Measurements from ENCODE around the gene HBD. TPM values are rescaled to one million over a fixed set of nuclear protein-coding genes. Genes with fewer than 3 reads are reported as not detected.

HBD gene
- total RNA-seq, 1 experiment from 2014 or later: not detected

DNA sequence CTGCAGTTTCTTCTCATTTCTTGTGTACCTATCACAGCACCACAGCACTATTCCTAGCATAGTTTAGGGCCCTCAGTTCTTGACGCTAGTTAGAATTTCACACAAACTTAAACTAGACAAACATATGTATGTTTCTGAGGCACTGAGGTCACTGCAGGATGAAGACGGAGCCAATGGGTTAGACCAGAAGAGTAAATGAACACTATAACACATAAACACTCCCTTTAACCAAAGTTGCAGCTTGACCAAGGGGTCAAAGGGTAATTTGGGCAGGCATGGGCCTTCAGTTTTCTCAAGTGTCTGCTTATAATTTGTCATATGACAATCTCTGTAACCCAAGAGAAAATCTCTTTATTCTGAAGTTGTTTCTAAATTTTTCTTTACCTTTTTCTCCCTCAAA, 48.3 kb upstream of the HBD start:
- H3K4me3 ChIP-seq (replicated peaks in 1 of 2; ENCODE audit: low read depth in 1 of 2, low read length in 2 of 2): no peak overlapping the region
- ChIA-PET RAD21 (ENCODE audit: low non-redundant PET in 1 of 2, low total read pairs in 2 of 2, uncharacterized antibody in 2 of 2, unreplicated experiment in 2 of 2) (no interaction called here), POLR2A (no interaction called here), CTCF (interaction anchor here (1.0 kb wide), 1 partner anchor 9 kb away, joined by 3 read pairs; no protein-coding TSS in a partner anchor)
- ATAC-seq: no peak
- no peaks in the 10 kb centered on the region; a peak in 1 of 4 replicates for H3K36me3 ChIP-seq (ENCODE audit: control insufficient read depth in 1 of 2, insufficient read depth in 2 of 2, low read length in 2 of 2)
- H3K9ac ChIP-seq (ENCODE audit: low read length): no peak overlapping the region
- no peaks in the 10 kb centered on the region for H3K9me3 ChIP-seq (ENCODE audit: control insufficient read depth in 1 of 2, insufficient read depth in 1 of 2, low read depth in 1 of 2, low read length in 2 of 2)
- no peaks in the 10 kb centered on the region for H3K27me3 ChIP-seq (ENCODE audit: insufficient read depth, low read length)
- DNase-seq (ENCODE audit: low read depth, low spot score): no peak
- TF ChIP-seq YY1 (IDR thresholded peaks at IDR 0.05; ENCODE audit: extremely low read depth, insufficient replicate concordance, low read depth, low read length) (no peak), TCF7L2 (IDR thresholded peaks at IDR 0.05; ENCODE audit: borderline replicate concordance, extremely low read depth, insufficient read depth, insufficient read length) (no peak), ZFX (IDR thresholded peaks at IDR 0.05) (no peak), CEBPB (IDR thresholded peaks at IDR 0.05; ENCODE audit: low read depth) (no peak), EZH2phosphoT487 (IDR thresholded peaks at IDR 0.05; ENCODE audit: borderline replicate concordance) (no peak), FOSL1 (IDR thresholded peaks at IDR 0.05; ENCODE audit: low read depth) (no peak), SRF (IDR thresholded peaks at IDR 0.05; ENCODE audit: low read depth) (no peak), POLR2A (IDR thresholded peaks at IDR 0.05; ENCODE audit: borderline replicate concordance, extremely low read depth, insufficient read depth, insufficient read length) (no peak), ELF1 (IDR thresholded peaks at IDR 0.05; ENCODE audit: borderline replicate concordance, low read depth) (no peak), ZNF274 (IDR thresholded peaks at IDR 0.05; ENCODE audit: low read depth, low read length) (no peak), SIN3A (IDR thresholded peaks at IDR 0.05; ENCODE audit: low read depth) (no peak), CBX3 (IDR thresholded peaks at IDR 0.05; ENCODE audit: low read depth) (no peak), EZH2 (IDR thresholded peaks at IDR 0.05) (no peak)
- TF ChIP-seq, protein P1, sequence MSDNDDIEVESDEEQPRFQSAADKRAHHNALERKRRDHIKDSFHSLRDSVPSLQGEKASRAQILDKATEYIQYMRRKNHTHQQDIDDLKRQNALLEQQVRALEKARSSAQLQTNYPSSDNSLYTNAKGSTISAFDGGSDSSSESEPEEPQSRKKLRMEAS (IDR thresholded peaks at IDR 0.05): no peak
- TF ChIP-seq, protein P2, sequence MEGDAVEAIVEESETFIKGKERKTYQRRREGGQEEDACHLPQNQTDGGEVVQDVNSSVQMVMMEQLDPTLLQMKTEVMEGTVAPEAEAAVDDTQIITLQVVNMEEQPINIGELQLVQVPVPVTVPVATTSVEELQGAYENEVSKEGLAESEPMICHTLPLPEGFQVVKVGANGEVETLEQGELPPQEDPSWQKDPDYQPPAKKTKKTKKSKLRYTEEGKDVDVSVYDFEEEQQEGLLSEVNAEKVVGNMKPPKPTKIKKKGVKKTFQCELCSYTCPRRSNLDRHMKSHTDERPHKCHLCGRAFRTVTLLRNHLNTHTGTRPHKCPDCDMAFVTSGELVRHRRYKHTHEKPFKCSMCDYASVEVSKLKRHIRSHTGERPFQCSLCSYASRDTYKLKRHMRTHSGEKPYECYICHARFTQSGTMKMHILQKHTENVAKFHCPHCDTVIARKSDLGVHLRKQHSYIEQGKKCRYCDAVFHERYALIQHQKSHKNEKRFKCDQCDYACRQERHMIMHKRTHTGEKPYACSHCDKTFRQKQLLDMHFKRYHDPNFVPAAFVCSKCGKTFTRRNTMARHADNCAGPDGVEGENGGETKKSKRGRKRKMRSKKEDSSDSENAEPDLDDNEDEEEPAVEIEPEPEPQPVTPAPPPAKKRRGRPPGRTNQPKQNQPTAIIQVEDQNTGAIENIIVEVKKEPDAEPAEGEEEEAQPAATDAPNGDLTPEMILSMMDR (IDR thresholded peaks at IDR 0.05 in 2 of 3, conservative IDR thresholded peaks at IDR 0.05 in 1 of 3; ENCODE audit: borderline replicate concordance in 1 of 3, insufficient read depth in 1 of 3, low read depth in 2 of 3, low read length in 2 of 3): no peak
- TF ChIP-seq, protein P3, sequence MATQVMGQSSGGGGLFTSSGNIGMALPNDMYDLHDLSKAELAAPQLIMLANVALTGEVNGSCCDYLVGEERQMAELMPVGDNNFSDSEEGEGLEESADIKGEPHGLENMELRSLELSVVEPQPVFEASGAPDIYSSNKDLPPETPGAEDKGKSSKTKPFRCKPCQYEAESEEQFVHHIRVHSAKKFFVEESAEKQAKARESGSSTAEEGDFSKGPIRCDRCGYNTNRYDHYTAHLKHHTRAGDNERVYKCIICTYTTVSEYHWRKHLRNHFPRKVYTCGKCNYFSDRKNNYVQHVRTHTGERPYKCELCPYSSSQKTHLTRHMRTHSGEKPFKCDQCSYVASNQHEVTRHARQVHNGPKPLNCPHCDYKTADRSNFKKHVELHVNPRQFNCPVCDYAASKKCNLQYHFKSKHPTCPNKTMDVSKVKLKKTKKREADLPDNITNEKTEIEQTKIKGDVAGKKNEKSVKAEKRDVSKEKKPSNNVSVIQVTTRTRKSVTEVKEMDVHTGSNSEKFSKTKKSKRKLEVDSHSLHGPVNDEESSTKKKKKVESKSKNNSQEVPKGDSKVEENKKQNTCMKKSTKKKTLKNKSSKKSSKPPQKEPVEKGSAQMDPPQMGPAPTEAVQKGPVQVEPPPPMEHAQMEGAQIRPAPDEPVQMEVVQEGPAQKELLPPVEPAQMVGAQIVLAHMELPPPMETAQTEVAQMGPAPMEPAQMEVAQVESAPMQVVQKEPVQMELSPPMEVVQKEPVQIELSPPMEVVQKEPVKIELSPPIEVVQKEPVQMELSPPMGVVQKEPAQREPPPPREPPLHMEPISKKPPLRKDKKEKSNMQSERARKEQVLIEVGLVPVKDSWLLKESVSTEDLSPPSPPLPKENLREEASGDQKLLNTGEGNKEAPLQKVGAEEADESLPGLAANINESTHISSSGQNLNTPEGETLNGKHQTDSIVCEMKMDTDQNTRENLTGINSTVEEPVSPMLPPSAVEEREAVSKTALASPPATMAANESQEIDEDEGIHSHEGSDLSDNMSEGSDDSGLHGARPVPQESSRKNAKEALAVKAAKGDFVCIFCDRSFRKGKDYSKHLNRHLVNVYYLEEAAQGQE (IDR thresholded peaks at IDR 0.05; ENCODE audit: low read depth): no peak
- TF ChIP-seq, protein P4, sequence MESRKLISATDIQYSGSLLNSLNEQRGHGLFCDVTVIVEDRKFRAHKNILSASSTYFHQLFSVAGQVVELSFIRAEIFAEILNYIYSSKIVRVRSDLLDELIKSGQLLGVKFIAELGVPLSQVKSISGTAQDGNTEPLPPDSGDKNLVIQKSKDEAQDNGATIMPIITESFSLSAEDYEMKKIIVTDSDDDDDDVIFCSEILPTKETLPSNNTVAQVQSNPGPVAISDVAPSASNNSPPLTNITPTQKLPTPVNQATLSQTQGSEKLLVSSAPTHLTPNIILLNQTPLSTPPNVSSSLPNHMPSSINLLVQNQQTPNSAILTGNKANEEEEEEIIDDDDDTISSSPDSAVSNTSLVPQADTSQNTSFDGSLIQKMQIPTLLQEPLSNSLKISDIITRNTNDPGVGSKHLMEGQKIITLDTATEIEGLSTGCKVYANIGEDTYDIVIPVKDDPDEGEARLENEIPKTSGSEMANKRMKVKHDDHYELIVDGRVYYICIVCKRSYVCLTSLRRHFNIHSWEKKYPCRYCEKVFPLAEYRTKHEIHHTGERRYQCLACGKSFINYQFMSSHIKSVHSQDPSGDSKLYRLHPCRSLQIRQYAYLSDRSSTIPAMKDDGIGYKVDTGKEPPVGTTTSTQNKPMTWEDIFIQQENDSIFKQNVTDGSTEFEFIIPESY (IDR thresholded peaks at IDR 0.05; ENCODE audit: extremely low read depth, insufficient replicate concordance, low read length): no peak
- TF ChIP-seq, protein P5, sequence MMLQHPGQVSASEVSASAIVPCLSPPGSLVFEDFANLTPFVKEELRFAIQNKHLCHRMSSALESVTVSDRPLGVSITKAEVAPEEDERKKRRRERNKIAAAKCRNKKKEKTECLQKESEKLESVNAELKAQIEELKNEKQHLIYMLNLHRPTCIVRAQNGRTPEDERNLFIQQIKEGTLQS (IDR thresholded peaks at IDR 0.05): no peak
- H3K9me2 ChIP-seq (ENCODE audit: insufficient read depth): no peaks in the 10 kb centered on the region
- no peaks in the 10 kb centered on the region for H3K79me2 ChIP-seq (ENCODE audit: insufficient read depth, low read length)
- H4K20me1 ChIP-seq (ENCODE audit: insufficient read depth): no peaks in the 10 kb centered on the region
- no peak overlapping the region for H3K27ac ChIP-seq (ENCODE audit: low read depth, low read length)
- peaks cover 18 to 39% of the 10 kb centered on the region in 2 experiments for H3K4me1 ChIP-seq (ENCODE audit: control insufficient read depth in 1 of 2, insufficient read depth in 2 of 2, low read length in 2 of 2)
- no TSS peak for BruUV-seq (replicated peaks)
- no peak overlapping the region for H2AFZ ChIP-seq (ENCODE audit: low read depth, low read length, poor library complexity, severe bottlenecking)
- intact Hi-C loops (cut with micrococcal nuclease): no loop called here
- H3K4me2 ChIP-seq (ENCODE audit: low read length): no peak overlapping the region

Data from HCT116 (cell line).